HG02970 (cell line): ENCODE data around the gene ILDR2.
"Not testable (repeated sequence)": the region's sequence is repeated elsewhere in the genome, so short reads cannot be mapped to it uniquely, and the experiment has no call there.

Experiments
- ATAC-seq: cut with Tn5 transposase; IDR thresholded peaks from one replicate; pipeline ENCODE4 v1.9.1; 2021; ENCODE audit warnings: mild to moderate bottlenecking, moderate library complexity, moderate number of reproducible peaks; ENCODE audit not compliant: unreplicated experiment, low FRiP score

ILDR2 gene

DNA sequence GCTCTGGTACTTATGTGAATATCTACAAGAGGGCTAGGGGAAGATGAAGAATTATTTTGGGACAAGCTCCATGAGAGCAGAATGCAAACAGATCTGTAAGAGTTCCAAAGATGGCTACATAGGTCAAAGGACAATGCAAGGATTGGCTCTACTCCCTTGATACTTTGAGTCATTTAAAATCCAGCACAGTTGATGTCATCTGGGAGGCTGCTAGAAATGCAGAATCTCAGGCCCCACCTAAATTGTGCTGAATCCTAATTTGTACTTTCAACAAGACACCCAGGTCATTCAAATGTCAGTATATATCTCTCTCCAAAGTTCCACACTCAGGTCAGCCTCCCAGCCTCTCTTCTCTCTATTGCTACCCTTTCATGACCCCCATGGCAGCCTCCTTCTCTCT is 75.6 kb downstream of the ILDR2 start:
- ATAC-seq = no peak

DNA sequence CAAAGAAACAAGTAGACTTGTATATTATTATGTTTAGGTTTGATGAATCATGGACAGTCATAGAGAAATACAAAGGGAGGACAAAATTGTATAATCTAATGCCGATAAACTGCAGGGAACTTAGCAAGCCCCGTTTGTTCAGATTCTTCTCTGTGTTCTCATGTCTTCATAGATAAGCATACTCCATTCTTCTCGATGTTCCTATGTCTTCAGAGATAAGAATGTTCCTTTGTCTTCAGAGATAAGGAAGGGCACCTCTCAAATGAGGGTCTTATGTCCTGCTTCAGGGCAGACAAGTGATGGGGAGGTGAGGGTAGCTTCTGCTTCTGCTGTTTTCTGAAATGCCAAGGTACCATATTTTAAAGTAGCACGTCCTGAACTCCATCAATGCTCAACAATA is 79.6 kb downstream of the ILDR2 start:
- ATAC-seq = no peak

DNA sequence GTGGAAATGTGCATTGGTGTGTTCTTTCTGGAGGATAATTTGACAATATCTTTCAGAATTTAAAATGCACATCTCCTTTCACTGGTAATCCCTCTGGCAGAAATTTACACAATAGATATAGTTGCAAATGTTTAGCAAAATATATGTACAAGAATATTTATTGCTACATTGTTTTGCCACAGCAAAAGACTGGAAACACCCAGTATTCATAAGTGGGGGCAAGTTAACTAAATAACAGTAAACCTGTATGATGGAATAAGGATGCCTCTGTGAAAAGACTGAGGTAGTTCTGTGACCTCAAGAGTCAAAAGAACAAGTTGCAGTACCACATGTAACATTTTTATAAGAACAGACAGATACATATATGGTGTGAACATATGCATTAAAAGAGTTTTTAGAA is 85.6 kb downstream of the ILDR2 start:
- ATAC-seq = no peak

DNA sequence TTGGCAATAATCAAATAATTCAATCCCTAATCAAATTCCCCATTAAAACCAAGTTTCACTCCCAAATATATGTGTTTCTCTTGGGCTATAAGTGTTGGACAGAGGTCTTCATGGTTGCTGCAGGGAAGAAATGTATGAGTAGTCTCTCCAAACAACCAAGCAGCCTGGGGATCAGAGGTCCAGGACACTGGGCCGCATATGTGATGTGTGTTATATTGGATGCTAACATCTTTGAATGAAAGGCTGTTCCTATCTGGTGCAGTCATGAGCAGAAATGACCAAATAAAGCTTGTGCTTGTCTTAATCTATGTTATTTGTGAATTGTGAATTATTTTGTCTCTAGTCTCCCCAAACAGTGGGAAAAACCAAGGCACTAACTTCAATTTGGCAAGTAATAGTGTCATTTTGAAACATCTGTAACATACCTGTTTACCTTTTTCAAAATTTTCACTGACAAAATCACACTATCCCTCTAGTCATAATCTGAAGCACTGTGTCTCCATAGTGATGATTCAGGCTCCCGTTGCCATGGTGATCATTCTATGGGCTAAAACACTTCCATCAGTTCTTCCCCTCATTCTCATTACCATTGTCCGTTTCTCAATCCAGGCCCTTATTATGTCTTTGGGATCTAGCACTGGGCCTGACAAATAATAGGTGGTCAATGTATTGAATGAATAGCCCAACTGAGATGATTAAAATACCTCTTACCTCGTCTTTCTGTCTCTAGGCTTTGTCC is 86.8 kb downstream of the ILDR2 start:
- no peak for ATAC-seq

DNA sequence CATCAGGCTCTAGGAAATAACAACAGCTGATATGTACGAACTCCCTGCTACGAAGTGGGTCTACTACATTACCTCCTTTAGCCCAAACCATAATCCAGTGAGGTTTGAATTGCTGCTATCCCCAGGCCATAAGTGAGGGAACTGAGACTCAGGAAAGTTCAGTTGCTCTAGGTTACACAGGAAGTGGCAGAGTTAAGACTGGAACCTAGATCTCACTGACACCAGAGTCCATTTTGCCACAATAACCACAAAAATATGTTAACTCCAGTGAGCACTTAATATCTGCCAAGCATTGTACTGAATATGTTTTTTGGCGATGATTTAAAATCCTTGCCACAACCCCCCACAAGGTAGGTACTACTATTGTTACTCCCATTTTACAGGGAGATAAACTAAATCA is 90.4 kb downstream of the ILDR2 start:
- no peak for ATAC-seq

DNA sequence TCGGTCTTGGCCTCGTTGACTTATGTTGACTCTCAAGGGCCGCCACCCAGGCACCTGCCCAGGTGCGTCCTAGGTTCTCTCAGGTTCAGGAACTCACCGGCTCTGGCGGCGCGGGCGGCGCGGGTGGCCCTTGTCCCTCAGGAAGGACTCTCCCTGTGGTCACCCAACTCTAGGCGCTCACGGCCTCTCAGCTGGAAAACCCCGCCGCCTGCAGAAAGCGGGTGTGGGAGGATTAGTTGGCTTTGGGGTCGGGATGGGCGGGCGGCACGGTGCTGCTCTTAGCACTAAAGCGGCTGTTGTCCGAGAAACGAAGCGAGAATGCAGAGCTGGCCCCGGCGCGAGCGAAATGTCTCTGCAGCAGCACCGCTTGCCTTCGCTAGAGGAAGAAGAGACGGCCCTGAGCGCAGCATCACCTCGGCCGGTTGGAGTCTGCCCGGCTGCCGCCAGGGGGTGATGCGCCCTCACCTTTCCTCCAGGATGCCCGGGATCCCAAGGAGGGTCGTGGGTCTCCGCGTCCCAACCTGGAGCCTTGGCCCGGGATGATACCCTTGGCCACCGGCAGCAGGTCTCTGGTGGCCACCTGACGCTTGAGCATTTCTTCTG is 91.2 kb downstream of the ILDR2 start:
- ATAC-seq = no peak

DNA sequence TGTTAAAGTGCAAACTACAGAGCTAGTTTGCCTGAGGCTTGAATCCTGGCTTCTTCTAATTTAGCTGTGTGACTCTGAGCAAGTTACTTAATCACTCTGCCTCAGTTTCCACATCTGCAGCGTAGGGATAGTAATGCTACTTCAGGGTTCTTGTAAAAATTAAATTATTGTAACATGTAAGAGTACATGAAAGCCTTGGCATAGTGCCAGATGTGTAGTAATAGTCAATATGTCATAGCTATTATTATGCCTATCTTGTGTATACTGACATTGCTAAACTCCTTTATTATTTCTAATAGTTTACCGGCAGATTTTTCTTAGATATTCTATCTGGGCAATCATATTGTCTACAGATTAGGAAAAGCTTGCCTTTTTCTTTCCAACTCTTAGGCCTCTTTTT is 92.4 kb downstream of the ILDR2 start:
- no peak for ATAC-seq

DNA sequence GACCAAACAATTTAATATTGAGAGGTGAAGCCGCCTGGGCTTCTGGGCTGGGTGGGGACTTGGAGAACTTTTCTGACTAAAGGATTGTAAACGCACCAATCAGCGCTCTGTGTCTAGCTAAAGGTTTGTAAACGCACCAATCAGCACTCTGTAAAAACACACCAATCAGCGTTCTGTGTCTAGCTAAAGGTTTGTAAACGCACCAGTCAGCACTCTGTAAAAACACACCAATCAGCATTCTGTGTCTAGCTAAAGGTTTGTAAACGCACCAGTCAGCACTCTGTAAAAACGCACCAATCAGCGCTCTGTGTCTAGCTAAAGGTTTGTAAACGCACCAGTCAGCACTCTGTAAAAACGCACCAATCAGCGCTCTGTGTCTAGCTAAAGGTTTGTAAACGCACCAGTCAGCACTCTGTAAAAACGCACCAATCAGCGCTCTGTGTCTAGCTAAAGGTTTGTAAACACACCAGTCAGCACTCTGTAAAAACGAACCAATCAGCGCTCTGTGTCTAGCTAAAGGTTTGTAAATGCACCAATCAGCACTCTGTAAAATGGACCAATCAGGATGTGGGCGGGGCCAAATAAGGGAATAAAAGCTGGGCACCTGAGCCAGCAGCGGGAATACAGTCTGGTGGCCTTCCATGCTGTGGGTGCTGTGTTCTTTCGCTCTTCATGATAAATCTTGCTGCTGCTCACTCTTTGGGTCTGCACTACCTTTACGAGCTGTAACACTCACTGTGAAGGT is 97.0 kb downstream of the ILDR2 start:
- ATAC-seq = not testable (repeated sequence)

DNA sequence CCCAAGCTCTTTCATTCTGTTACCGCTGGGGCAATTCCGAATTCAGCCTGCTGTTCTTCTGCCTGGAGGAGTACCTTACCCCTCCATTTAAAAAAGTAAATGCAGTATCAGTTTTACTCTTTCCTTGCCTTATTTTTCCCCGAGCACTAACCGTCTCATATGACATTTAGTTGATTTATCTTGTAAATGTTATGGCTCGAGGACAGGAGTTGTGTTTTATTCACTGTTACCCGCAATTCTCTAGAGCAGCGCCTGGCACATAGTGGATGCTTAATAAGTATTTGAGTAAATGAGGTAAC is 98.9 kb downstream of the ILDR2 start:
- no peak for ATAC-seq

DNA sequence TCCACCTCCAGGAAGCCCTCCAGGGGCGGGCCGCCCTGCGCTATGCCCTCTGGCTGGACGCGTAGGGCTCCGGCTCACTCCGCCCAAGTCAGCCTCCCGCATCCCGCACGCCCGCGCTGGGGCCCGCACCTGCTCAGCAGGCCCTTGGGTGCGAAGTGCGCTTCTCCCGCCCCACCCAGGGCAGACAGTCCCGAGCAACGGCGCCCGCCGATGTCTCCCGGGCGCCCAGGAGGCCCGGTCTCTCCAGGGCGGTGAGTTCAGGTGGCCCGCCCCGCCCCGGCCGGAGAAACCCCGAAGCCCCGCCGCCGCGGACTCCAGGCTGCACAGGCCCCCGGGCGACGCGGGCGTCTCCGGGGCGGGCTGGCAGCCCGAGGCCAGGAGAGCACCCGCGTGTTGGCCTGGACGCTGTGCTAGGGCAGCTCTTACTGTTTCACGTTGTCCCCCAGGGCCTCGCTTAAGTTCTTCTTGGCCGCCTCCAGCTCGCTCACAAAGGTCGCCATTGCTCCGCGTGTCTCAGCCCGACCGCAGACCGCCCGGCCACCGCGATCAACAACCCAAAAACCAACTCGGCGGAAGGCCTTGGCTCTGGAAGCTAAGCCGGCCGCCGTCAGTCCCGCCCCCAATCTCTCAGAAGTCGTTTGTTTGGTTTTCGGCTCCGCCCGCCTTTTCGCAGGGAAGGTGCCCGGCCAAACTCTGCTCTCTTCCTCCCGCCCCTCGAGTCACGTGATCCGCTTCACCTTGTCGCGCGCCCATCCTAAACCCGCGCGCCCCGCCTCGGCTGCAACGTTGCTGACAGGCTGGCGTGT is 99.4 kb downstream of the ILDR2 start, which contains the start of gene TADA1:
TADA1 (minus strand) TSS at position 531 of the 806 bp plus-strand sequence; CDS start at position 500, 31 bp downstream.
- peak; percentile 96 for ATAC-seq

DNA sequence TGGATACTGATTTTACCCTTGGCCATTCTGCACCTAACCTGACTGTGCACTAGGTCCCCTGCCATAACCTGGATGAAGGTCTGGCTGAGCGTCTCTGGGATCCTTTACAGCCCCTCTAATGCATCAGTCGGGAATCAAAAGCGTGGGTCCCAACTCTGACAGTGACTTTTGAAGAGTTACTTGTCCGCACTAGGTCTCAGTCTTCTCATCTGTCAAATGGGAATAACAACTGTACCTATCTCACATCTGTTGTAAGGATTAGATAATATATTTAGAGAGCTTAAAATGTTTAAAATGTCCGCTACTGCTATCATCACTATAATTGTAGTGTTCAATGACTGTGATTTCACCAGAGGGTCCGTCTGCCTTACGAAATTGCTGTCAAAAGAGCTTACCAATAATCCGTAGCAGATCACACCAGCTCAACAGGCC is 100.0 kb downstream of the ILDR2 start:
- no peak for ATAC-seq

DNA sequence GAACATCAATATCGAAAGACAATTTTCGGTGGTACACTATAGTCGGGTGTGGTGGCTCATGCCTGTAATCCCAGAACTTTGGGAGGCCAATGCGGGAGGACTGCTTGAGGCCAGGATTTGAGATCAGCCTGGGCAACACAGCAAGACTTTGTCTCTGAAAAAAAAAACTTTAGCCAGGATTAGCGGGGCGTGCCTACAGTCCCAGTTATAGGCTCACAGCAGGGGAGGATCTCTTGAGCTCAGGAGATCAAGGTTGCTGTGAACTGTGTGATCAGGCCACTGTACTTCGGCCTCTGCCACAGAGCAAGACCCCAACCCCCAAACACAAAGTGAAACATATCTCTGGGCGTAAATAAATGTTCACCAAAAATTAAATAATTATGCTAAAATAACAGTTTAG is 100.9 kb downstream of the ILDR2 start:
- no peak for ATAC-seq

DNA sequence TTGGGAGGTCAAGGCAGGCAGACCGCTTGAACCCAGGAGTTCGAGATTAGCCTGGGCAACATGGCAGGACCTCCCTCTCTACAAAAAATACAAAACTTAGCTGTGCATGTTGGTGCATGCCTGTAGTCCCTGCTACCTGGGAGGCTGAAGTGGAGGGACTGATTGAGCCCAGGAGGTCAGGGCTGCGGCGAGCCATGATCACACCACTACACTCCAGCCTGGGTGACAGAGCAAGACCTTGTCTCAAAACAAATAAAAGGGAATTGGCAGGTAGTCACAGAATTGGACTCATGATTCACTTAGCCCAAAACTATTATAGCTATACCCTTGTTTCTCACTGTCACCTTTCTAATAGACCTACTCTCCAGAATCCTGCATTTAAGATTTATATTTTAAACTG is 104.8 kb downstream of the ILDR2 start:
- ATAC-seq = no peak

DNA sequence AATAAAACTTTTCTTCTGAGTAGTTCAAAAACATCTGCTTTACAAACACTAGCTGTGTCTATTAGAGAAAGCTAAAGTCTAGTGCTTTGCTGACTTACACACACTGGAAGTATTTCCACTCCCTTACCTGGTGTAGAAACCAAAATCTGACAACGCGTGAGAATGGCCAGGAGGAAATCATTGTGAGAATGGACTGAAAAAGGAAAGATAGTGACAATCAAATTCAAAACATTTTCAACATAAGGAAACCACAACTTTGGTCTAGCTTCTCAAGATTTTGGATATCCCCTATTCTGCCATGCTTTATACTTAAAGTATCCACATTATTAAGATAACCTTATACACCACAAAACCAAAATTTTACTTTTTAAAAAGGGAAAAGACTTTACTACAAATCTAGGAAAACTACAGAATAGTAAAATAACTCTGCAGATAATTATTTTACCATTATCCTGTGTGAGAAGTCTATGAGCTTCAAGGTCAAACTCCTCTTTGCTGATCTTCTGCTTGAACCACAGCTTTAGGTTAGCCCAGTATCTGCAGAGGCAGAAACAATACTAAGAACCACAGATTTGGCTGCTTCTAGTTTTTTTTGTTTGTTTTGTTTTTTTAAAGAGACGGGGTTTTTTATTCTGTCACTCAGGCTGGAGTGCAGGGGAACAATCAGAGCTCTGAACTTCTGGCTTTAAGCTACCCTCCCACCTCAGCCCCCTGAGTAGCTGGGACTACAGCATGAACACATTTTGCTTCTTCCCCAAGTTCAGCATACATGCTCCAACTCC is 105.8 kb downstream of the ILDR2 start:
- no peak for ATAC-seq

DNA sequence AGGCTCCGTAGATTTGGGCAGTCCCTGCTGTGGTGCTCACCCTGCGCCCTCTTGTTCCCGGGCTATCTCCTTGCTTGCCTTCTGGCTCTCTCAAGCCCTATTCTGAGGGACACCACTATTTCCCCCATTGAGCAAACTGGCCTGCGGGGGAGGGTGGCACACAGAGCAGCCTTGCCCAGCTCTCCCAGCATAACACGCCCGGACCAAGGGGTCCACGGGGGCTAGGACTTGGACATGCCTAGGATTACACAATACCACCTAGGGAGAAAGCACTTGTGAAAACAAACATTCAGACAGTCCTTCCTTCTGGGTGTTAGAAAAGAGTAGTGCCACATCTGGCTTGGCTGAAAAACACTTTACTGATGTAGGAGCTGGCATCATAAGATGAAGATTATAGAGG is 106.7 kb downstream of the ILDR2 start:
- ATAC-seq = no peak

DNA sequence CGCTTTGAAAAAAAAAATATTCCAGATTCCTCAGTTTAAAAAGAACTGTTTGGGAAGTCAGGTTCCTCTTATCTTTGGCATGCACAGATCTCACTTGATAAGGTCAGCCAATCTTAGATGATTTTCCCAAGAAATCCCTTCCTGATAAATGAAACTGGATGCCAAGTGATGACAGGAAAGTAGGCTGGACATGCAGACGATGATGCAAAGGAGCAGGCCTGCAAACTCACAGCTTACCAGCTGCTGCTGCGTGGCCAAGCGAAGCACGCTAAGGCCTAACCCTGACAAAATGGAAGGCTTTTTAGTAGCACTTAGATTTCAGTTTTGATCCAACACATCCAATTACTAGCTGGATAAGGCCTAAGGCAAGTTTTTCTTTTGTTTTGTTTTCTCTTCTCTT is 109.4 kb downstream of the ILDR2 start:
- no peak for ATAC-seq

DNA sequence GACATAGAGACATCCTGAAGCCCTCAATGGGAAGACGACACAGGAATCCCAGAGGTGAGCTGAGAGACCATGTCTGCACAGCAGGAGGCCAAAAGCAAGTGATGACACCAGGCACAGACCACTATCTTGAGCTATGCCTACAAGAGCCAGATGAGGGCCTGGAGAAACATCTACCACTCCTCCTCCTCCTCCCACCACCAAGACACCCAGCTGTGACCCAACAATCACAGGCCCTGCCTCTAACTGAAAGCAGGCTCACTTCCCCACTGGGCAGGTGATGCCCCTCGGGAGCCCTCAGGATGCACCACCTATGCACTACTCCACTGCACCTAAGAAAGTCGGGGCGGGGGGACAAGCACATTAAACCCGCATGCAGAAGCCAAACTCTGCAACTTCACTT is 115.7 kb downstream of the ILDR2 start:
- ATAC-seq = no peak

DNA sequence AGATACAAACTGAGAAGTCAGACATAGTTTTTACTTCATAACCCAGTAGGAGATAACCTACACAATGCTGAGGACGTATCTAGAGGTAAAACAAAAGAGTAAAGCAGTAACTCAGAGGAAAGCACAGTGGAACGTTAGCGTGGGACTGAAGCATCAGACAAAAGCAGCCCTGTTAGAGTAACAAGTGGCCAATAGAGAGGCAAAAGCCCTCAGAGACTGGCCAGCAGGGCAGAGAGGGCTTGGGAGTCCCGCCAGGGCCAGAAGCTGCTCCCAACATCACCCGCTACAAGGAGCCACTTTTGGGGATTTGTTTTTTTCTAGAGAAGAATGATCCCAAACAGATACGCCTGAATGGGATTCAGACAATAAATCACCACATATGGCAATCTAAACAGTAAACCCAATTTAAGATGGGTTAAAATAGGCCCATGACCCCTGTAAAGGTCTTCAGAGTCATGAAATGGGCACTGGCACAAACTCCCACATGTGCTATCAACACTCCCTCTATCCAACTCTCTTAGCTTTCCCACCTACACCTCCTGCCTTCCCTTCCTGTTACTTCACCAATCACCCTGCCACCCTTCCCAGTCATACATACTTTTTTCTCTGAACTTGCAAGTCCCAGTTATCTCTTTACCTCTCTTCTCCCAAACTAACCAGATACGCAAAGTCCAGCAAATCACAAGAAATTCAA is 116.5 kb downstream of the ILDR2 start:
- no peak for ATAC-seq
